Right ventricle myocardium inferior (tissue), 1 donor: ENCODE measurements around the gene LRRFIP1. TPM values are rescaled to one million over a fixed set of nuclear protein-coding genes. Genes with fewer than 3 reads are reported as not detected.
A peak's percentile ranks its signal among the peaks of the same experiment; 100 is the strongest.

Source experiments
- ATAC-seq: fragments of 200-7000 bp; cut with Tn5 transposase; one replicate; pipeline ENCODE4 v1.9.1; 2020; ENCODE audit warnings: mild to moderate bottlenecking, moderate library complexity
- DNase-seq: peaks from one replicate; pipeline ENCODE4 v3.0.0; 2021; ENCODE audit errors: missing footprints
- intact Hi-C: fragments of 100-400 bp; cut with DNase I; formaldehyde crosslinking; loops from one replicate; pipeline ENCODE4 v1.11.0; 2022
- total RNA-seq: library from RNA; stranded (reverse); fragmentation: NEBNext Ultra II Directional; extraction: Animal tissue kit (Norgen Biotek cat#: 25700); gene quantifications from one replicate; pipeline ENCODE4 v1.2.1, GENCODE V29; 2021
- donor health status: DM: no; HTN: yes; CAD: no; lungs with severe emphysema.

The LRRFIP1 gene
- total RNA-seq, 1 donor from 2014 or later = 104 TPM

DNA sequence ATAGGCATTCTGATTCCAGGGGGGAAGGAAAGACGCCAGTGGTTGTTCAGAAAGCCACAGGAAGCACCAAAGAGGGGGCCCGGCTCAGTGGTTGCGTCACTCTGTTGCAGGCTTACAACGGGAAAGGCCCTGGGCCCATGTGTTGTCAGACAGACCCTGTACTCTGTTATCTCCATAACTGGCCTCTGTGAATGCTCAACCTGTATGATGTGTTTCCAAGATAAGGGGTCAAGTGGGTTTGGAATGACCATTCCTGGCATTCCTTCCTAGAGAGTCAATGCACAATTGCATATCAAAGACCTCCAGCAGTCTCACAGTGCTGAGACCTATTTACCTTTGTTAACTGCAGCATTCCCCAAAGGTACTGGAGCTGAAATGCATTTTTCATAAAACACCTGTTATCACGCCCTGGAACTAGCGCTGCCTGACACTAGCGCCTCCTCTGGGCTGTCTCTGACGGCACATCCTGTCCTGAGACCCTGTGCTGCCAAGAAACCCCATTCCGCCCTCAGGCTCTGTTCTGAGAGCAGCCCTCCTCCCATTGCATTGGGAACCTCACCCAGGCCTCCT lies 13.2 kb upstream of the LRRFIP1 start:
- intact Hi-C loops = no loop called here
- DNase-seq (no peak), ATAC-seq (no peak)

DNA sequence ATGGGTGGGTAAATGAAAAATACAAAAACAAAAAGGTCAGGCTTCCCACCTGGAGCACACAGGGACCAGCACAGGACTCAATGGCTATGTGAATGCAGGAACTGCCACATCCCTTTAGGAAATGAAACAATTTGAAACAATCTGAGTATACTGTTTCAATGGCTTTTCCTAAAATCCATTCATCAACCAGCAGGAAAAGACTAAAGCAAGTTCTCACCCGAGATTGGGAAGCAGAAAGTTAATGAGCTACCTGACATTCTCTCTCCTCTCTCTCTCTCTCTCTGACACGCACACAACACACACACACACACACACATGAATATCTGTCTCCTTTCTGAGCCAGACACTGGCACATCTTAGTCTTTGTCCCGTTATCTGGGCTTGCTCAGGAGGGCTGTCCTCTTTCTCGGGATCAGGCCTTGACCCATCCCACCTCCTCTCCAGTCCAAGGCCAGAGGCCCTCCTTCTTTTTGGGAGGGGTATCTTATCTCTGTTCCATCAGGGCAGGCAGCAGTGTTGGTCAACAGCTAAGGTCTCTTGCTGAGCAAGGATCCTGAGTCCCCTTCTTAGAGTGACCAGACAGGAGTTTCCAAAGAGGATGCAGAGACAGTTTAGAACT lies 11.6 kb upstream of the LRRFIP1 start:
- DNase-seq (no peak), ATAC-seq (peak; percentile 4)
- intact Hi-C loops = no loop called here

DNA sequence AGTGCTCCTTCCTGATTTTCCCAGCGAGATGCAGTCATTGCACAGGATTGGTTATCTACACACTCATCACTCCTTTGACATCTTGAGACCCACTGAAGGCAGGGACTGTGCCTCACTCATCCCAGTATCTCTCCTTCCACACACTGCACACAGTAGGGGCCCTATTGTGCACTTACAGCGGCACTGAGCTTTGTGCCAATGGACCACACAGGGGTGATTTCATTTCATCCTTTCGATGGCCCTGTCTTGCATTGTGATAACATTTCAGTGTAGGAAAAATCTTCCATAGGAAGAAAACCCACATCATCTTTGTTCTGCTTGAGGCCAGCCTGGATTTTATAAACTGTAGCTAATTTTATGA lies 11.0 kb upstream of the LRRFIP1 start:
- DNase-seq (no peak), ATAC-seq (peak; percentile 26)
- intact Hi-C loops = no loop called here

DNA sequence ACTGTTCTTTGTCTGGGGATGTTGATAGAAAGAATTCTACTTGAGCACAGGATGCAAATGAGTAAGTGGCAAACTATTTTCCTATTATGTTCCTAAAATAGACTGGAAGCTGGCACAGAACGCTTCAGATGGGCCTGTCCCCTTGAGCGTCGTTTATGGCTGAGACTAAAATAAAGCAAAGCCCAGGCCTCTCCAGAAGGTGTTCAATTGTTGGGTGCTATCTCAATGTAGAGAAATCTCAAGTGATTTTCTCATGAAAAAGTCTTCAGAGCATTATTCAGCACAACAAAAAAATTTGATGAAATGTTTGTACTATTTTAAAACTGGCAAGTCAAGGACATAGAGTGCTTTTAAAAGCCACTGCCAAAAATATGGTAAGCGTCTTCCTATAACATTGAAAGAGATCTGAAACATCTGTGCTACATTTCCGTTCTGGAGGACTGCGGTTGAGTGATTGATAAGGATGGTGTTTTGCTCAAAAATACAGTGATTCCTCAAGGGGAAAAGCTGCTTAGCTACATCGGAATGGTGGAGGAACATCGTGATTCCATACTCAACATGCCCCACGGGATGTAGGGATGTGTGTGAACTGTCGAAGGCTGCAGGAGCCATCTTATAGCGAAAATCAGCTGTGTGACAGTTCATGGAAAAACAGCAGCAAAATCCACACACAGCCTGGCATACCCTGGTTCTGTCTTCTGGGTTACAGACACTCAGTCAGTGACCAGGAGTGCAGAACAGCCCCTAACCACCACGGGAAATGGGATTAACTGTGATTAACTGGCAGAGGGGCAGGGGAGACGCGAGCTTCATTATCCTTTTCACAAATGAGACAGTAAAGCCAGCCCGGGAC lies 10.4 kb upstream of the LRRFIP1 start:
- intact Hi-C loops = no loop called here
- ATAC-seq (peak; percentile 72), DNase-seq (no peak)

DNA sequence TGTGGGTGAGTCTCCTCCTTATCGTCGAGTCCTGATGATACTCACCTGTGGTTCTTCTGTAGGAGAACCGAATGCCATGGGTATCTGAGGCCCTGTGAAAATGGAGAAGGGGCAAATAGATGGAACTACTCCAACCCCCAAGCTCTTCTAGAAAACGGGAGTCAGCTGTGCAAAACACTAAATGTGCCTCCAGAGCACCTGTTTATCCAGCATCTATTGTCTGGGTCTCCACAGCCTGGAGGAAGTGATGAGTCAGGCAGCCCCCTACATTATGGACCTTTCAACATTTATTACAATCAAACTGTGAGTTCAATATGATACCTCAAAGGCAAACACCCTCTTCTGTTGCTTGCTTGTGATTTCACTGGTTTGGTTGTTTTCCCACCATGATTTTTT lies 9.8 kb upstream of the LRRFIP1 start:
- DNase-seq (no peak), ATAC-seq (no peak)
- intact Hi-C loops = no loop called here

DNA sequence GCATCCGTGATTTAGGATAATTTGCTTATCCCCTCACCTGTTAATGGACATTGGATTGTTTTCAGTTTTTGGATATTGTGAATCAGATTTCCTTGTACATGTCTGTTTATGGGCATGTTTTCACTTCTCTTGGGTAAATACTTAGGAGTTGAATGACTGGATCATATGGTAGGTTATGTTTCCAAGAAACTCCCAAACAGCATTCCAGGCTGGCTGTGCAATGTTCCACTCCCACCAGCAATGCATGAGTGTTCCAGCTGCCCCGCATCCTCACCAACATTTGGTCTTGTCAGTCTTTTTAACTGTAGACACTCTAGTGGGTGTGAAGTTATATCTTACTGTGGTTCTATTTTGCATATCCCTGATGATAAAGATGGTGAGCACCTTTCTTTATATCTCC lies 8.9 kb upstream of the LRRFIP1 start:
- no peak for DNase-seq
- ATAC-seq = no peak

DNA sequence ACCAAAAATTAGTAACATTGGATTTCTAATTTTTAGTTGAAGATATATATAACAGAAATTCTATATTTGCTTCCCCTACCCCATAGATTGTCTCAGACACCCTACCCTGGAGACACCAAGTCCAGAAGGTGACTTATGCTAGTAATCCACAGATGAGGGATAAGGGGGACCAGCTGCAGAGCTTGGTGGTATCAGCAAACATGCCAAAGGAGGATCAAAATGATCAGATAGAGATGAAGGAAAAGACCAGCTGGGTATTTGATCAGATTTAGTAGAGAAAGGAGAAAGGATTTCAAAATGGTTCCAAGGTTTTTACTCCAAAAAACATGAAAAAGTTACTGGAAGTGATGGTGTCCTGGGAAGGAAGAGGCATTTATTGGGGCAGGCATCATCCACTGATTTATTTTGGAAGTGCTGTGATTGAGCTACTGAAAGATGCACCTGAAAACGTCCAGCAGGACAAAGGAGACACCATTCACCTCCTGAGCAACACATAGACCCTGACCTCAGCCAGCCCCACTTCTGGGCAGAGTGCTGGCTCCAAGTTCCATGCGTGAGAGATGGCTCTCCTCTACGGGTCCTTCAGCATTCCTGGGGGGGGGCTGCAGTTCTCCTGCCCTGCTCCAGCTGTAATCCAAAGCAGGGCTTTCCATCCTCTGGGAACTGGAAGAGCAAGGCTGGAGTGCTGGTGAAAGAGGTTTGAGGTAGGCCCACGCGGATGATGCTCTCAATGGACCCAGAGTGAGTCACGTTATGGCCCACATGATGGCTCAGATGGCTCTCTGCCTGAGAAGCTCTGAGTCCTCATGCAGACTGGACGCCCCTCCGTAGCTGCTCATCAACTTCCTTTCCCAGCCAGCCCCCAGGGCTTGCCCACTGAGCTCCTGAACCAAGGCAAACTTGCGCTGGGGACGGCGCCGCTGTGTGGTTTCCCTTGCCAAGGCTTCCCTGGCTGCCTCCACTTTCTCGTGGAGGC lies 3.7 kb upstream of the LRRFIP1 start:
- DNase-seq (no peak), ATAC-seq (no peak)
- intact Hi-C loops = loop anchor here (10.0 kb wide), 1 partner anchor 121 kb away; no protein-coding TSS in a partner anchor

More for the DNA sequence above, 8.9 kb upstream of the LRRFIP1 start:
- intact Hi-C loops = no loop called here

DNA sequence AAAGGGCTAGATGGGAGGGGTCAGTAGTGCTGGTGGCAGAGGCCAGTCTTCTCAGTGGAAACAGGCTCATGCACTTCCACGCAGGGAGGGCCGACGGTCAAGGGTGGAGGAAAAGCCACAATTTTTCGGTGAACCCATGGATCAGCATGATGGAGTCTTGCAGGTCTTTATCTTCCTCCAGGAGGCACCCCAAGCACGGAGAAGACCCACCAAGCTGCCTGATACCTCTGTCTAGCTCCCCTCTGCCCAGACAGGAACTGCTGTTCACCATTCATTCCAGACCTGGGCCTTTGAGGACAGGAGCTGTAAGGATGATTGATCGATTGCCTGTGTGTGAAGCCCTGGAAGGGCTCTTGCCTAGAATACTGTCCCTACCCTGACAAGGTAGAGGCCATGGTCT lies 2.8 kb upstream of the LRRFIP1 start:
- intact Hi-C loops = loop anchor here (10.0 kb wide), 1 partner anchor 120 kb away; no protein-coding TSS in a partner anchor
- ATAC-seq (no peak), DNase-seq (no peak)

DNA sequence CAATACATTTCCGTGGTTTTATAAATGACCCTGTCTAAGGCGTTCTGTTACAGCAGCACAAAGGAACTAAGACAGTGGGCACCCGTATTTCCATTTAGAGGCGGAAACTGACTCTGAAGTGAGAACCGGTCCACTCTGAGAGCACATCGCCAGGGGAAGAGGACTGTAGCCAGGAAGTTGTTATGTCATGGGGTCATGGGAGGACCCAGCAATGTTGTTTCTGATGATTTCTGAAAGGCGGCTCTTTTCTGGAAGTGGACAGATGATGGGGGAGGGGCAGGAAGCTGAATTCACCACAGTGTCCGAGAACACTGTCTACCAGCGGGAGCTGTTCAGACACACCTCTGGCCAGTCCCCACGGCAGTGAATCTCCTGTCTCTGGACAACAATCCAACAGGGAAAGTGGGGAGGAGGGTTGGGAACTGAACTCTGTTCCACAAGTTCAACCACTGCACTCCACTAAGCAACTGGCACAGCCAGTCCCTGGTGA lies 2.1 kb upstream of the LRRFIP1 start:
- intact Hi-C loops = loop anchor here (5.0 to 10.0 kb wide), 2 partner anchors 37 to 120 kb away; no protein-coding TSS in a partner anchor
- DNase-seq = no peak
- ATAC-seq = peak; percentile 35

DNA sequence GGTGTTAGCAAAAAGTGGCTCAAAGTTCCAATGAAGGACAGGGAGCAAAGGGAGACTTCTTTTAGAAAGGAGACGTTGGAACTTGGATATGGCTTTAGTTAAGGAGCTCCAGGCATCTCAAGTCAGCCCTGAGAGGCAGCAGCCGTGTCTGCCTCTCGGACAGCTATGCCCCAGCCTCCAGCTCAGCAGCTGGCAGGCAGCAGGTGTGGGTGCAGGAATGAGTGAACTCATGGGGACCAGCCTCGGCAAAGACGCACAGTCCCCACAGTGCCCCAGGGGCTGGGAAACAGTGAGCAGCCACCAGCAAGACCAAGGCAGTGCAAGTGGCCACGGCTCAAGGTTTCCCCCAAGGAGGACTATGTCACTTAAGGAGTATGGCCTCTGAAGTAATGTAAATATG lies 1.6 kb upstream of the LRRFIP1 start:
- ATAC-seq = no peak
- intact Hi-C loops = loop anchor here (5.0 to 10.0 kb wide), 2 partner anchors 37 to 119 kb away; no protein-coding TSS in a partner anchor

DNA sequence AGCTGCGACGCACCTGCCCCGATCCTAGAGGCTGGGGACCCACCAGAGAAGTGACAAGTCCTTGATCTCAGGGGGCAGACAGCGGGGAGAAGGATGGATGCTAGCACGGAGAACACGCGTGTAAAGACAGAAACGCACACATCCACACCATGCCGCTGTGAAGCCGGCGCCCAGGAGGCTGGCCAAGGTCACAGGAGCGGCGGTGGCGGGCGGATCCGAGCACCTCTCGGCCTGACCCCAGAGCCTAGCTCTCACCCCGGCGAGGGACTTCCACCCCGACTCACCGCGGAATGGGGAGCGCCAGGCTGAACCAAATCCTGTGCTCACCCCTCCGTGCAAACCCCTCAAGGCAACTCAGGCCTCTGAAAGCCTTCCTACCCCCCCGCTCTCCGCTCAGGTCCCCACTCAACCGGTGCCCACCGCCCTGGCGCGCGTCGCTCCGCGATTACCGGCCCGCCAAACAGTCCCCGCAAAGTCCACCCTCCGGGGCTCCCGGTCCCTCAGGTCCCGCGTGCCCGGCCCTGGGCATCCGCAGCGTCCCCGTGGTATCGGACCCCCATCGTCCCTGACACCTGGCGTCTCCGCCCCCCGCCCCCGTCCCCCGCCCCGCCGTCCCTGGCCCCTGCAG lies 460 bp upstream of the LRRFIP1 start:
- DNase-seq = no peak

More for the DNA sequence above, 1.6 kb upstream of the LRRFIP1 start:
- DNase-seq = no peak

DNA sequence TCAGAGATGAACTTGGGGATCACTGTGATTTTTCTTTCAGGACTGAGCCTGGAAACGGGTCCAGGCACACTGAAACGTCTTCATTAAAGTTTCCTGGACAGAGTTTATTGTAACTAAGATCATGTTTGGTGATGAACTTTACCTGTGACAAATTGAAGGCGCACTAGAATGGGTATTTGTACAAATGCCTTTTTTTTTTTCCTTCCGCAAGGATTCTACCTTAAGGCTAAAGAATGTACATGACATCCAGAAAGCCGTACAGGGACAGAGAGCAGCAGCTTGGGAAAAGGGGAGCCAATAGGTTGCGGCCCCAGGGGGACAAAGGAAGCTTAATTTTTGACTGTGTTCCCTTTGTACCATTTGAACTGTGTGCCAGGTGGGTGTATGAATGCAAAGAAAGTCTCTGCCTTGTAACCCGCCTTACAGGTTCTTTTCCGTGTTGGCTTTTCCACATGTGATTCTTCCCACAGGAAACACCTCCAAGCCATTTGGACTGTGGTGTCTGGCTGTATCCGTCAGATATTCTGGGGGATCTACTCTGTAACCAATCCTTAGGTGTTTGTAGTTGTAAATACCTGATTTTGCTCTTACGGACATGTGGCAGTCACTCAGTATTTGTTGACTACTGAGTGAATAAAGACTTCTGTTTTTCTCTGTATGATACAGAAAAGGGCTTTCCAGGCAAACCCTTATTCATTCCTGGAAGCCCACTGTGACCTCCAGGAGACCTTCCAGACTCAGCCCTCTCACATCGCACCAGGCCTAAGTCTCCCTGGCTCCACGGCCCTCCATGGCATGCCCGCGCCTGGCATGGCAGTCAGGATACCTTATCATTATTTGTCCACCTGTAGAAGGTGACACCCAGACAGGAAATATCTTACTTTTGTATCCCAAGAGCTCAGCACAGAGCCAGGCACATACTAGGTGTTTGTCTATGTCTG lies 1.1 kb downstream of the LRRFIP1 start:
- intact Hi-C loops = loop anchor here (2.0 to 10.0 kb wide), 3 partner anchors 22 to 116 kb away; no protein-coding TSS in a partner anchor
- ATAC-seq (no peak), DNase-seq (no peak)

More for the DNA sequence above, 460 bp upstream of the LRRFIP1 start:
- peak; percentile 35 for ATAC-seq
- intact Hi-C loops = loop anchor here (5.0 to 10.0 kb wide), 2 partner anchors 35 to 118 kb away; no protein-coding TSS in a partner anchor

DNA sequence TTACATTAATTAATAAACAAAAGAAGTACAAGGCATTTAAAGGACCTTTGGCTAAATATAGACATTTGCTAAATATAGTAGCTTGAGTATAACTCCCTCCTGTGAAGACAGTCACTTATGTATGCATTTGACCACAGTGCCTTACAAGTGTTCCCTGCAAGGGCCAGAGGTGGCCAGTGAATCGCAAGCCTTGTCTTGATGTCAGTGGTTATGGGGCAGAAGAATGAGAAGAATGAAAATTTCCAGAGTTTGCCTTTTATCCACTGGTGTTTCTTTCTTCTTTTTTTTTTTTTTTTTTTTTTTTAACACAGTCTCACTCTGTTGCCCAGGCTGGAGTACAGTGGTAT lies 1.8 kb downstream of the LRRFIP1 start:
- ATAC-seq (no peak), DNase-seq (no peak)
- intact Hi-C loops = loop anchor here (2.0 to 10.0 kb wide), 3 partner anchors 22 to 116 kb away; no protein-coding TSS in a partner anchor

DNA sequence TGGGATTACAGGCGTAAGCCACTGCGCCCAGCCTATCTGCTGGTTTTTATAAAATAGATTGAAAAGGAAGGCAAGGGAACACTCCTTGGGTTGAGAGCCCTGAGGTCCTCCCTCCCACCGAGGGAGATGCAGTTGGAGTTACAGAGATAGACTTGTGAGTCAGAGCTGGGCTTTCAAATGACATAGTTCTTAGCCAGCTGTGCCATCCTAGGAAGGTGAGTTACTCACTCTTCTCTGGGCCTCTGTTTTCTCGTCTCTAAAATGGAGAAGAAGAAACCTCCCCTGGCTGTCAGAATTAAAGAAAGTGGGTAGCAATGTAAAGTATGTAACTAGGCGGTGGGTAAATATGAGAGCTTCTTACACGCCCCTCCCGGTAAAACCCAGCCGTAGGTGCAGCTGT lies 2.4 kb downstream of the LRRFIP1 start:
- no peak for DNase-seq
- intact Hi-C loops = loop anchor here (2.0 to 10.0 kb wide), 4 partner anchors 21 to 115 kb away; no protein-coding TSS in a partner anchor
- ATAC-seq = no peak

DNA sequence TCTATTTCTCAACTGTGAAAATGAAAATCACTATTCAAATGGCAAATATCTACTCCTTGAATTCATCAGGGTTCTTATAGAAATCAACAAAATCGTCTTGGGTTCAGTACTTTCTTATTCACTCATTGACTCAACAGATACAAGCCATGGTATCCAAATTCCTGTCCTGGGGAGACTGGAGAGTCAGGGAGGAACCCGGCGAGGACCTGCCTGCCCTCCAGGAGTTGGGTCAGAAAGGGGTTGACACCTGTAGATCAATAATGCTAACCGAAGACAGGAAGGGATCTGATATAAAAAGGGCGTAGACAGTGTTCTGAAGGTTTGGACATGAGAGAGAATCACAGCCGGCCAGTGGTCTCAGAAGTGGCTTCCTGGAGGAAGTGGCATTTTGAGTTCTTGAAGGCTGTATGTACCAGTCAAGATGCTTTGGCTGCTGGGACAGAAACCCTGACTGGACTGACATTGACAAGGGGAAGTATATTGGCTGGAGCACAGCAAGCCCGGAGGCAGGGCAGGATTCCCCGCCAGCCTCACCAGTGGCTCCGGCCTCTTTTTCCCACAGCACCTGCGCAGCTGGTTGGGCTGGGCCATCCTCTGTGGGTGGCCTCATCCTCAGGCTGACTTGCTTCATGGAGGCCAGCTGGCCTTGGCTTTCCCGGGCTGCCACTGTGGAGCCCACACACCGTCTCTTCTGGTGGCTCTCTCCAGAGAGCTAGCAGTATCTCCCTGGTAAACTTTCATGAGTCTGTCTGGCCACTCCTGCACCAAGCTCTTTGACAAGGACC lies 3.0 kb downstream of the LRRFIP1 start:
- intact Hi-C loops = loop anchor here (5.0 kb wide), 1 partner anchor 67 kb away; no protein-coding TSS in a partner anchor
- ATAC-seq (no peak), DNase-seq (no peak)
